Nasal cavity respiratory epithelium epithelial cell of viscerocranial mucosa (primary cell): ENCODE results near the gene MAGED4. TPM values are rescaled to one million over a fixed set of nuclear protein-coding genes. Genes with fewer than 3 reads are reported as not detected.

Experiments
- total RNA-seq: library from RNA; depleted of rRNA; stranded (reverse); fragments of >200 nt; gene quantifications from 2 replicates; pipeline ENCODE4 v1.2.3, GENCODE V29; 2014

Gene MAGED4, protein sequence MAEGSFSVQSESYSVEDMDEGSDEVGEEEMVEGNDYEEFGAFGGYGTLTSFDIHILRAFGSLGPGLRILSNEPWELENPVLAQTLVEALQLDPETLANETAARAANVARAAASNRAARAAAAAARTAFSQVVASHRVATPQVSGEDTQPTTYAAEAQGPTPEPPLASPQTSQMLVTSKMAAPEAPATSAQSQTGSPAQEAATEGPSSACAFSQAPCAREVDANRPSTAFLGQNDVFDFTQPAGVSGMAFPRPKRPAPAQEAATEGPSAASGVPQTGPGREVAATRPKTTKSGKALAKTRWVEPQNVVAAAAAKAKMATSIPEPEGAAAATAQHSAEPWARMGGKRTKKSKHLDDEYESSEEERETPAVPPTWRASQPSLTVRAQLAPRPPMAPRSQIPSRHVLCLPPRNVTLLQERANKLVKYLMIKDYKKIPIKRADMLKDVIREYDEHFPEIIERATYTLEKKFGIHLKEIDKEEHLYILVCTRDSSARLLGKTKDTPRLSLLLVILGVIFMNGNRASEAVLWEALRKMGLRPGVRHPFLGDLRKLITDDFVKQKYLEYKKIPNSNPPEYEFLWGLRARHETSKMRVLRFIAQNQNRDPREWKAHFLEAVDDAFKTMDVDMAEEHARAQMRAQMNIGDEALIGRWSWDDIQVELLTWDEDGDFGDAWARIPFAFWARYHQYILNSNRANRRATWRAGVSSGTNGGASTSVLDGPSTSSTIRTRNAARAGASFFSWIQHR
- 0.57 TPM in 1 of 2 replicates, not detected in the other for total RNA-seq

DNA sequence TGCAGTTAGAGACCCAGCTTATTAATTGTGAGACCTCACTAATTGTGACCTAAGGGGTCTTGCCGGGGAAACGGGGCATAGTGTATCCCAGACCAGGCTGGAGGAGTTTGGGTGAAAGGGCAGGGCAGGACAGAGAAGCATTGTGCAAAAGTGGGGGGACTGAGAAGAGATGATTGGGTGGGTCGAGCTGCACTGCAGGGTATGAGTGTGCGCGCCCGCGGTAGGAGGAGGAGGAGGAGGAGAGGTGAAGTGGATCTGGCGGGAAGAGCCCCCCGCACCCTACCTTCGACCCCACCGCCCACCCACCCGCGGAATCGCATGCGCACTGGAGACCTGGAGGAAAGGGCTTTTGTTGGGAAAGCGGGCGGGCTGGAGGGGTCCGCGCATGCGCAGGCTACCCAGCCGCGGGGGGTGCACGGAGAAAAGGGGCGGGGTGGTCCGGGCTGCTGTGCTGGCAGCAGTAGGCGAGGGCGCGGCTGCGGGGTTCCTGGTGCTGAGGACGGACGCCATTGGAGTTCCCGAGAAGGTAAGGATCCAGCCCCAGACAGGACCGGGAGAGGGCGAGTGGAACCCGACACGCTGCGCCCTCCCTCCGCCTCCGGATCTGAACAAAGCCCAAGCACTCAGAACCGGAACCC lies at the start of gene MAGED4:
Gene MAGED4 (plus strand): TSS at position 449 of the 638 bp plus-strand sequence. CDS start 1,035 bp downstream, outside the sequence.

Other genes starting within 250 kb of the MAGED4 start
- 0.57 TPM in 1 of 2 replicates, not detected in the other for gene MAGED4B, start 115.7 kb upstream of the MAGED4 start, total RNA-seq
- not detected in 2 replicates for gene XAGE2, start 184.1 kb downstream of the MAGED4 start, total RNA-seq